DMS53 treated with DMSO at 0.1 percent for 48 hours (cell line): ENCODE data around the gene INAFM2.

ENCODE experiments used
- DNase-seq: peaks from one replicate; lab custom pipeline; 2025; ENCODE audit not compliant: unreplicated experiment; lab: John Stamatoyannopoulos, UW

Gene INAFM2

GRCh38 chr15:40327457-40327856 is 4.0 kb downstream of the INAFM2 start:
- no peak for DNase-seq

DNA sequence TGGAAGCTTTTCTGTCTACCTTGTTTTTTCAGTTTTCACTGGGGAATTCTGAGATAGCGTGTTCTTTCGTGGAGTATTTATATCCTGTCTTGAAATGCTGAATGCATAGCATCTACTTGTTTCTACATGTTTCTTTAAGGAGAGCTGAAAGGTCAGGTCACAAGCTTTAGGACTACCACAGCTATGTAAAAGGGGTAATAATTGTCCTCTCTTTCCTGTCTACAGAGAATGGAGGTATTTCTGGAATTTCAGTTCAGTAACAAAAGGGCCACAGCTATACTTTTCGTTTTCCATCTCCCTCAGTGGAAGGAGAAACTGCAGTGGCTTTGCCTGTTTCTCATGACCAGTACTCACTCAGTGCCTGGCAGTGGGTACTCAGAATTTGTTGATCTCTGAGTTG is 4.7 kb downstream of the INAFM2 start:
- DNase-seq: no peak

DNA sequence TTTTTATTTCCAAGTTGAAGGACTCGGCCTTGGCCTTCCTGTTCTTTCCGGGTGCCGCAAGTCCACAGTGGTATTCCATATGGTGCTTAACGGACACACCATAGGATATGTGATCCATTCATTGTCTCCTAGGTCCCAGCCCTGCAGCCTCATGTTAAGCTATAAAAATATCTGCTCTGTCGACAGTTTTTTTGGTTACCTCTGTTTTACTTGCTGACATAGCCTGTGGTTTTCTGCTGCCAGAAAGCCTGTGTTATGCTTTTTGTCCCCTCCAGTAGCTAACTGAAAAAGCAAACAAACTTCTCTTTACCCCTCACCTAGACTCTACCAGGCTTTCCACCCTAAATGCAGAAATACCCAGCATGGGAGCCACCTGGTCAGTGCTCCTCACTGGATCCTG is 5.3 kb downstream of the INAFM2 start:
- no peak for DNase-seq

- DNase-seq: no peak
These were observed 6.3 kb downstream of the INAFM2 start for GRCh38 chr15:40329804-40330203.

DNA sequence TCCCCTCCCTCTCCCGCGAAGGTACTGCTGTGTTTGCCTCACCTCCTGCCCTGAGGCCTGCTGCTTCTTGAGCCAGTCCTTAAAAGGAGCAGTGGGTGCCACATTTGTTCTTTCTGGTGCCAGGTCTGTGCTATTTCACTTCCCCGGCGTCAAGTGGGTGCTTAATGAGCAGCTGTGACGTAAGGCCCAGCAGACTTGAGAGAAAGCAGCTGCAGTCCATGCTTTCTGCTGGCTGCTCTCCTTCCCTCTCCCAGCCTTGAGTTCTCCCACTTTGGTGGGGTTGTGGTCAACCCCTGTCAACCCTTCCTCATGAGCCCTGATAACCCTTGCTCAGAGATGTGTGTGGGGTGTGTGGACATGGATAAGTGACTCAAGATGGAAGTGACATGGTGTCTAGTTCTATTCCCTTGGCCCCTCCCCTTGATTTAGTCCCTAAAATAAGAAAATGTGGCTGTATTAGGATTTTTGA is 6.9 kb downstream of the INAFM2 start:
- DNase-seq: peak; percentile 32

DNA sequence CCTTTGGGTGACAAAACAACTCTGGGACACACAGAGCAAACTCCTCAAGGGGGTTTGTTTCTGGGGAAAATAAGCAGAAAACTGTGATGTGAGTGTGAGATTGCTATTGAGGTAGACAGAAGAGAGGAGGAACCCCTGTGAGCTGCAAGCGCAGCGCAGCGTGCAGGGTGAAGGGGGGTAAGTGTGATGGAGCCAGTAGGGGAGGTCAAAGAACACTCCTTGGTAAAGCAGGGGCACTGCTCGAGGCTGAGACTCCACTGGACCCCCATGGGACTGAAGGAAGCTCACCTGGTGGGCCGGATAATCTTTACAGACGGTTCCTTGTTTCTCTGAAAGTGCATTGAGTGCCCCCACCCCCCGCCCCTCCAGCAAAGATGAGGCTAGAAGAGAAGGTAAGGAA is 7.5 kb downstream of the INAFM2 start:
- DNase-seq: no peak

GRCh38 chr15:40331637-40332036 is 8.1 kb downstream of the INAFM2 start:
- DNase-seq: no peak

- DNase-seq: no peak
These were observed 8.8 kb downstream of the INAFM2 start for GRCh38 chr15:40332113-40332781.

GRCh38 chr15:40333922-40334492 is 10.5 kb downstream of the INAFM2 start:
- no peak for DNase-seq

DNA sequence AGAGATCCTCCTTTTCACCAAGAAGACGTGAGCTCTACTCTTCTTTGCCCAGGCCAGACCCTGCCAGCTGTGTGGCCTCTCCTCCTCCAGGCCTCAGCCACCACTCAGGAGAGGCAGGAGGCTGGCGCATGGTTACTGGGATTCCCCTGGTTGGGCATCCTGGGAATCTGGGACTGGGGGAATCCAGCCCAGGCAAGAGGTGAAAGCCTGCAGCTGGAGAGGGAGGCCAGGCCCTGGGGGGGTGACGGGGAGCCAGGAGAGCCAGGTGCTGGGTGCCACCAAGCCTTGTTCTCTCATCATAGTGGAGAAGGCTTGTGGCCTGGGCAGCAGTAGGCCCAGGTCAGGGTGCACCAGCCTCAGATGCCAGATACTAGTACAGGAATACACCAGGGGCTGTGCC is 11.0 kb downstream of the INAFM2 start:
- no peak for DNase-seq

GRCh38 chr15:40334941-40335795 is 11.7 kb downstream of the INAFM2 start:
- DNase-seq: peak; percentile 31

DNA sequence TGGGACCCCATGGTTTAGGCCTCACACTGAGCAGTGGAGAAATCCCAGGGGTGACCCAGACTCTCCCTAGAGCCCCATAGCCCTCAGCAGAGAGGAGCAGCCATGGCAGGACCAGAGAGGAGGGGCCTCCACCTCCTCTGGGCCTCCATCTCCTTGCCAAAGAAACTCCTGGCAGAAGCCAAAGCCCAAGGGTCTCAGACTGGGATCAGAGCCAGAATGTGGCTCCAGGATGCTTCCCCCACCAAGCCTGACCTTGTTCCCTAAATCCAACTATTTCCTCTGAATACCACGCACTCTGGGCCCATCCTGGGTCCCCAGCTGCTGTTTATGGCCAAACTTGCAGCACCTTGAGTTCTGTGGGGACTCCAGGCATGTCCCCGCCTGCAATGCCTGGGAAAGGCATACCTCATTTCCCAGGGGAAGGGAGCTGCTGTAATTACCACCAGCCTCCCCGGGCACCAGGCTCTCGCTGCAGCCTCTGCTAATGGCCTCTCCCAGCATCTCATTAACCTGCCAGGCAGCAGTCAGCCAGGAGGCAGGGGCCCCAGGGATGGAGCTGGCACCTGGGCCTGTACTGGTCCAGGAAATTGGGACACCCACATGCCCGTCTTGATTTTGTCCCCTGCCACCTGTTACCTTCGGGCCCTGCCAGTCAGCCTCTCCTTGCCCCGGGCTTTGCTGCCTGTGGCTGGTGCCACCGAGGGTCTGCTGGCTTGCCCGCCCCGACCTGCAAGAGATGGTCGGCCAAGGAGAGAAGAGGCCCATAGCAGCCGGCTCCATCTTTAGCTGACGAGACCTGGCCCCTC is 12.6 kb downstream of the INAFM2 start:
- DNase-seq: no peak

DNA sequence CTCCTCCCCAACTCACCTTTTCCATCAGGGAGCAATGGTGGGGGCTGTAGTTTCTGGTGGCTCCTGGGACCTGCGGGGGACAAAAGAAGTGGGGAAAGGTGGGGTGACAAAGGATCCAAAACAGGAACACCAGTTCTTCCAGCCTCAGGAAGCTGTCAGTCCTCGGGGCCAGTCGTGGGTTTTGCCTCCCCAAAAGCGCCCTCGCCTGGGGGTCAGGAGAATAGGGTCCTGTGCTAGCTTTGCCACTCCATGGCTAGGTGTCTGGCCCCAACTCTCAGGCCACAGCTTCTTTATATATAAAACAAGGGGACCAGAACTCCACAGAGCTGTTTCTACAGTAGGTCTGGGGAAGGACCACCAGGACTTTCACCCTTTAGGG is 13.2 kb downstream of the INAFM2 start:
- no peak for DNase-seq

- no peak for DNase-seq
These were observed 14.1 kb downstream of the INAFM2 start for GRCh38 chr15:40337597-40337996.

GRCh38 chr15:40338041-40338657 is 14.7 kb downstream of the INAFM2 start:
- peak; percentile 30 for DNase-seq

GRCh38 chr15:40338921-40339620 is 15.6 kb downstream of the INAFM2 start:
- DNase-seq: no peak

DNA sequence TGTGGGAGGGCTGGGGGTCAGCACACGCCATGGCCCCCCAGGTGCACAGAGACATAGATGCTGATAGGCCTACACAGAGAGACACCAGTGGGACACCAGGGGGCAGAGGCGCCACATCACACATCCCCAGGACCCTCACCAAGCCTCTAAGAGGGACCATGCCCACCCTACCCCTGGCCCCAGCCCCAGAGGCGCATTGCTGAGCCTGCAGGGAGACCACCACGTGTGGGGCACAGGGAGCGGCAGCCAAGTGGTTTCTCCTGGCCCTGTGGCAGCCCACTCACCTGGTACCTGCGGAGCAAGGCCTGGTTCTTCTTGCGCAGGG is 16.1 kb downstream of the INAFM2 start:
- no peak for DNase-seq

GRCh38 chr15:40340038-40340739 is 16.7 kb downstream of the INAFM2 start:
- DNase-seq: no peak

- DNase-seq: peak; percentile 65
These were observed 17.4 kb downstream of the INAFM2 start, which contains the start of gene CCDC9B for GRCh38 chr15:40340740-40341400. Gene CCDC9B, minus strand, starts transcription at chr15:40340939. Its CDS starts 120 bp downstream, at chr15:40340819.
